GM08714 (cell line): ENCODE results near the gene TMEM132D.

ENCODE experiments used
- H3K4me3 ChIP-seq: fragments of 200-500 bp; sonication (Bioruptor generic); 2 replicates; pipeline ENCODE4 v1.5.1; 2014; ENCODE audit warnings: mild to moderate bottlenecking, low read length, inconsistent platforms
- ZNF274 ChIP-seq: IDR thresholded peaks from 2 replicates; pipeline ENCODE4 v1.6.1; 2012; ENCODE audit warnings: mild to moderate bottlenecking, low read depth, low read length

TMEM132D gene

DNA sequence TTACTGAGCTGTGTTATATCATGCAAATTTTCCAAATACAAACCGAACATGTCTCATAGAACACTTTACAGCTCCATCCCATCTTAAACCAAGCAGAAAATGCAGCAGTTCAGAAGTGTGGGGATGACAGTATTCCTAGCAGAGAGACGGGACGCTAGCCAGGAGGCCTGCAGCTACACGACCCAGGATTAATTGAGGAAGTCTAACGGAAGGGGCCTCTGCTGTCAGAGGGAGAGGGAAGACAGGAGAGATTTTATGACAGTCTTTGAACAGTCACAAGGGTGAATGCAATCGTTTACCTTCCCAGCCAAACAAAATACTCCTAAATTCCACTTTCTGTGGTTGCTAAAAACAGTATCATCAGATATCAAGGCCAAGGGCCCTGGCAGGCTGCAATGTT is 261.9 kb downstream of the TMEM132D start:
- TF ChIP-seq ZNF274 = no peak

DNA sequence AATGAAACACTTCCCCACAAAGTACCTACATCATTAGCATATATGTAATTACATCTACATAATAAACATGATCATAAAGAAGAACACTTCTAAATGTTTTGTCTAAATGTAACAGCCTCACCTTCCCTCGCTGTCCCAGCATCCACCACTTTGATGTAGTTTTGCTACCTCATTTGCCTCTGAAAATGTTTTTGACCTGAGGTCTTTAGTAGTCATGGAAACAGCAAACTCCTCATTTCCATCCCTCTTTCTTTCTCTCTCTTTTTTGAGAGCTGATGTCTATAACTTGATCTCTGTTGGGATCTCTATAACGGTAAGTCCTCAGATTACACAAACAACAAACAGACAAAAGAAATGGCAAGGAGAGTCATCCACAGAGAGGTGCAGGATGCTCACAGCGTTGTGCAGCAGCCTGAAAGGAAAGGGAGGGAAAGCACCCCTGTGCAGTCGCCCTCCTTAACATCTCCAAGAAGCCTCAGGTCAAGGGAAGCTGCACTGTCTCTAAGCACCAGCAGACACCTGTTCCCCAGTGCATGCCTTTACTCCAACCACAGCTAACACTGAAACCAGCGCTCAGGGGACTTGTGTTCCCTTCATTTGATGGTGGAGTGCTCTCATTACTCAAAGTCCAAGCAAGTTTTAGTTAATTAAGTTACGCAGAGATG is 268.7 kb downstream of the TMEM132D start:
- H3K4me3 ChIP-seq = no peak overlapping the region
- TF ChIP-seq ZNF274 = no peak

More for the DNA sequence above, 261.9 kb downstream of the TMEM132D start:
- H3K4me3 ChIP-seq = no peak overlapping the region

DNA sequence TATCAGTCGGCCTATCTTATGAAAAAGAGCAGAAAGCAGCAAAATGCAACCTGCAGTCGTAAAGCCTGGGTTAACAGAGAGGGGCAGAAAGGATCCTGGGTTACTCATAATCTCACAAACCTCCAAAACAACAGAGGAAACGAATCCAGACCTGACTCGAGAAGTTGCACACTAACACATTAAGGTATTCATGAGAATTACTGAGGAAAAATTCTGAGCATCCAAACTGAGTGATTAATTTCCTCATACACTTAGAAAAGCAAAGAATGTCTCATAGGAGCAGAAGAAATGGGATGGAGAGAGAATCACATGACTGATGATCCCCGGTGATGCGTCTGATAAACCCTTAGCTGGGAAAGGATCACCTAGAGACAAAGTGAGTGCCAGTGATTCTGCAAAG is 272.5 kb downstream of the TMEM132D start:
- no peak for TF ChIP-seq ZNF274
- no peak overlapping the region for H3K4me3 ChIP-seq

DNA sequence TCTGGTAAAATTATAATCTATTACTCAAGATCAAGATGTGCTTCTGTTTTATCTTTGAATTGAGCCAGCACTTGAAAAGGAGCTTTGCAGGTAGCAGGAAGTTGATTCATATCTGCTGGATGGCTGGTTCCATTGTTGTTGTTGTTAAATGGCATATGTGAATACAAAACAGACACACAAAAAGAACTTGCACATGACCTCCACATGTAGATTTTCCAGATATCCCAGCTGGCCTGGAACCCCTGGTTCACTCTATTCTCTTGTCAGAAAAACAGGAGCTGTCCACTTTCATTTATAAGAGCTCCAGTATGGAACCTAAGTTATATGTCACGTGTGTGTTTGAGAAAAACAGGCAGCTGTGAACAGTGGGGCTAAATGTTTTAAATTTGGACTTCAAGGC is 273.9 kb downstream of the TMEM132D start:
- no peak for TF ChIP-seq ZNF274
- H3K4me3 ChIP-seq = no peak overlapping the region

DNA sequence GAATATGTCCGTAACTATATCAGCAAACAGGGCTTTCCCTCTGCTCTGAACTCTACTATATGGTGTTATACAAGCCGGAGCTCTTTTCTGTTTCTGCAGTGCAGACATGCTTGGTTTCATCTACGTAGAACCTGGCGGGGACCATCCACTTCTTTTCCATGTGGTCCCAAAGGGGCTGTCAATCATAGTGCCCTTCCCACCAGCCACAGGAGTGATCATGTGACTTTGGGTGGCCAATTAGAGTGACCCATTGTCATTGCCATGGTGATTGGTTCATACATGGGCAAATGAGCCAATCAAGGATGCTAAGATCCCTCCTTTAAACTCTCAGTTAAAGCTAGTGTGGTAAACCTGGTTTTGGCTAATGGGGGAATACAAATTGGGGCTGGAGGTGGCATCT is 281.3 kb downstream of the TMEM132D start:
- H3K4me3 ChIP-seq = no peak overlapping the region
- no peak for TF ChIP-seq ZNF274

DNA sequence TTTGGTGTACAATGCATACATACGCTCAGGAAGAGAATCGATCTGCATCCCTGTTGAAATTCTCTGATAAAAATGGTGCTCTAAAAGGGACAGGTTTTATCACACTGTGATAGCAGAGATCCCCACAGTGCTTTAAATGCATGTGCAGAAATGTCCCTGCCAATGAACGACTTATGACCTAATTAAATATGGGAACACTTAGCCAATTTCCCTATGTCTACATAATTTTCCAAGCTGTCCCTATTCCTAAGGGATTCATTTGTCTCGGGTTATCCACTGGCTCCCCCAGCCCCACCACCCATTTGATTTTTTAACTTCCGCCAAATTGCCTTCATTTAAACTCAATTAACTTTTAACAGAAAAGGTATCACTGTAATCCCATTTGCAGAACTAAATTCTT is 284.6 kb downstream of the TMEM132D start:
- TF ChIP-seq ZNF274 = no peak
- H3K4me3 ChIP-seq = no peak overlapping the region

DNA sequence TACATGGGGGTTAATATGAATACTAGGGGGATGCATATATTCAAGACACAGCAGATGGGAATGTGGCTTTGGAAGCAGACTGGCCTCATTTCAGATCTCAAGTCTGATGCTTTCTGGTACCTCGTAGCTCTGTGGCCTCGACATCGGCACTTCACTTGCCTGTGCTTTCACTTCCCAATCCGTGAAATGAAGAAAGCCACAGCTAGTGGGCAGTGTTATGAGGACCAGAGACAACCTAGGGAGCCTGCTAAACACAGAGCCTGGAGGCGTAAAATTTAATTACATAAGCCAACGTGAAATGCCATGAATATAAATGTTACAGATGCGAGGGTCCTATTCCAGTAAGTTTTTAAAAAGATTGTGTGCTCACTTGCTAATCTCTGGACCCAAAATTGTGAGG is 286.0 kb downstream of the TMEM132D start:
- TF ChIP-seq ZNF274 = no peak
- H3K4me3 ChIP-seq = no peak overlapping the region

DNA sequence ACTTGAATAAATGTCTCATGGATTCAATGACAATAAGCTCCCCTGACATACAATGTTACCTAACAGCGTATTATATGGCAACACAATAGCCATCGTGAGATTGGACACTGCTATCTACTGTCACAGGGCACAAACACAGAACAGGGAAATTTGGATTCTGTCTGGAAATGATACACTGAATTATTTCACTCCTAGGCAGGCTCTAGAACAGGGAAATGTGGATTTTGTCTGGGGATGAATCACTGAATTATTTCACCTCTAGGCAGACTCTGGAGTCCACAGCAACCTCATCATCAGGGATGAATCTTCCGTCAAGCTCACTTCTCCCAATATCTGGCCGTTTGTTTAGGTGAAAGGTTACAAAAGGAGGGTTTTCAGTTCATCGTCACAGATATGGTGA is 288.8 kb downstream of the TMEM132D start:
- TF ChIP-seq ZNF274 = no peak
- H3K4me3 ChIP-seq = no peak overlapping the region

DNA sequence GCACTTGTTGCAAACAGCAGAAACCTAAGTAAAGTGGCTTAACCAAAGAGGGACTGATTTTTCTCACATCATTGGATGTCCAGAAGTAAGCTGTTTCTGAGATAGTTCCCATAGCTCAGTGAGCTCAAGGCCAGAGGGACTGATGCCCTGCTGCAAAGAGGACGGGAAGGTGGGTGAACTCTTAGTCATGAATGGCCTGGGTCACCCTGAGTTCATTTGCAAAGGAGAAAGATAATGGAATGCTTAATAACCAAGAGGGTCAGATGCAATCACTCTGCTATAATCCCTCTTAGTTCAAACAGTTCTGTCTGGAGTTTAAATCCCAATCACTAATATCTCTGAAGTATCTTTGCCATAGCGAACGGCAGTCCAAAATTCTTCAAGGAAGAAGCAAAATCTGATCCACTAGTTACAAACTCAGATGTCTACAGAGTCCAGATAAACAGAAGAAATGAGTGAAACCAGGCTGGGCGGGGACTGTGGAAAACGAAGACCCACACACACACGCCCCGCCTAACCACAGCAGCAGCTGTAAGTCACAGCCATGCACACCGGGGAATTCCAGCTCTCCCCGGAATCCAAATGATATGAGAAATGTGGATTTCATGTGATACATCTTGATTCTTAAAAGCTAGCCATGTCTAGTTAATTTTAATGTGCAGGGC is 289.5 kb downstream of the TMEM132D start:
- no peak for TF ChIP-seq ZNF274

DNA sequence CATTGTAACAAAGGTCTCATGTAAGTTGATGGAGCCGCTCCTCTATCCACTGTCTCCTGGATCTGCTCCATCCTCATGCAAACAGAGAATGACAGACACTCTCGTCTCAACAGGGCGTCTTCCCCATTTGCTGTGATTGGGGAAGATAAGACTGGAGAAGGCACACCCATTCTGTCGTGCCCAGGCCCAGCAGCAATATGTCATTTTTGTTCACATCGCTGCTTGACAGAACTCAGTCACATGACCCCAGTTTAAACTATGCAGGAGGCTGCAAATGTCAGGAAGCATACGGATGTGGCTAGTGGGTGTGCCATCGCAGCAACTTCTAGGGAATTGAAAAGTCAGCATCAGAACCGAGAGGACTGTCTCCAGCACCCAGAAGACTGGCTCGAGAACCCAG is 290.5 kb downstream of the TMEM132D start:
- no peak overlapping the region for H3K4me3 ChIP-seq
- no peak for TF ChIP-seq ZNF274

More for the DNA sequence above, 289.5 kb downstream of the TMEM132D start:
- no peak overlapping the region for H3K4me3 ChIP-seq

DNA sequence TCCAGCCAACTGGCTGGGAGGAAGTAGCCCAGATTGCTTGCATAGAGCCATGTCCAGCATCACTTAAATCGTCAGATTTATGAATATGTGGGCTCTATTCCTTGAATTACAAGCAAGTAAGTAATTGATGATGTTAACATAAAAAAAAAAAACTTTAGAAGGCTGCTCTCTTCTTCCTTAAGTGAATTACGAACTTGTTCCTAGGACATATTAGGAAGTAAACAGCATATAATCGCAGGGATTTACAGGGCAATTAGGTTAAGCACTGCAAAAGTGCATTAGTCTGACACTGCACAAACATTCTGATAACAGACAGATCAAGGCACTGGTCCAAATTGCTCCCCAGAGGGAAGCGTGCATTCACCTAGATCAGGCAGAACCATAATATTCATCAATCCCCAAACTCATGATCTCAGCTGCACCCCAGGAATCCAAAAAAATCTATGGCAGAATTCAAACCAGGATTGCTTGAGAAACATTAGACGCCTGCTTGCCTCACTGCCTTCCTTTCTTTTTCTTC is 293.2 kb downstream of the TMEM132D start:
- no peak overlapping the region for H3K4me3 ChIP-seq
- TF ChIP-seq ZNF274 = no peak

DNA sequence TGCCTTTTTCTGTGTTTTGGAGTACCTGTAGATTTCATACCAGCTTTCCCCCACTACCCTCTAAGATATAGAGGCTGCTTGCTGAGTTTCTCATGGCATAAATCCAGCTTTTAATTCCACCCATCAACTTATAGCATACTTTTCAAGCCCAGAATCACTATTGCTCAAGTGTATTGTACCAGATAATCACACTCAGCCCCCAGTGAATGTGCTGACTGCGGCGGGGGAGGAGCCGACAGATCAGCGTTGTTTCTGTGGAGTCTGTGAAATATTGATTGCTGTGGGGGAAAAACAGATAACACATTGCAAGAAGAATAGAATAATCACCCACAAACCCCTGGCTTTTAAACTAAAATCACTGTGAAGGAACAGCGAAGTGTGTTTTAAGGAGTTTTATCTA is 296.1 kb downstream of the TMEM132D start:
- H3K4me3 ChIP-seq = no peak overlapping the region
- TF ChIP-seq ZNF274 = no peak

DNA sequence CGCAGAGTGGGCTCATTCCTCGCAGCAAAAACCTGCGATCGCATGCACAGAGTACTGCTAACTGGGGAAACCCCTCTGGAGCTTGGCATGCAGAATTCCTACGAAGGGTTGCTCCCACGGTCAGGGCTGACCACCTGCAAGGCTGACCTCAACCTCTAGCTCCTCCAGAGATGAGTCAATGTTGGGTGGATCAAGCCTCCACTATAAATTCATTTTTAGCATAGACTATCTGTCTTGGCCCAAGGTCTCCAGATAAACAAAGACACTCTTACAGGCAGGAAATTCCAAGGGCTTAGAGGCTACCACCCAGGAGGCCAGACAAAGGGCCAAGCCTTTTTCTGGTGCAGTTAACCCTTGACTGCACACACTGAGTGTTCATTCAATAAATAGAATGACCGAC is 296.5 kb downstream of the TMEM132D start:
- H3K4me3 ChIP-seq = no peak overlapping the region
- TF ChIP-seq ZNF274 = no peak

DNA sequence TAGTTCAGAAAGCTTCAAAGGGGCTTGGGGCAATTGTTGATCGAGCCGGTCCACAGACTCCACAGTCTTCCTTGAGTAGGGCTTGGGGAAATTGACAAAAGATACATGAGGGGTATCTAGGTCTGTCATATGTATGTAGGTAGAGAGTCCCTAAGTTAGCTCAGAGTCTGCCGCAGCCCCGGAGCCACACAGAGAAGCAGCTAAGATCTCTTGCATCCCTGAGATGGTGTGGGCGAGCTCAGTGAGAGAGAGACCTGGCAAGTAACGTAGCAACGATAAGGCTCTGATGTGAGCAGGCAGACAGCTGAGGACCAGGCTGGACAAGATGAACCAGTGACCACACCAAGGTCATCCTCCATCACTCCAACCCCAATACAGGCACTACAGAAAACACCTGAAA is 297.6 kb downstream of the TMEM132D start:
- TF ChIP-seq ZNF274 = no peak
- H3K4me3 ChIP-seq = no peak overlapping the region

DNA sequence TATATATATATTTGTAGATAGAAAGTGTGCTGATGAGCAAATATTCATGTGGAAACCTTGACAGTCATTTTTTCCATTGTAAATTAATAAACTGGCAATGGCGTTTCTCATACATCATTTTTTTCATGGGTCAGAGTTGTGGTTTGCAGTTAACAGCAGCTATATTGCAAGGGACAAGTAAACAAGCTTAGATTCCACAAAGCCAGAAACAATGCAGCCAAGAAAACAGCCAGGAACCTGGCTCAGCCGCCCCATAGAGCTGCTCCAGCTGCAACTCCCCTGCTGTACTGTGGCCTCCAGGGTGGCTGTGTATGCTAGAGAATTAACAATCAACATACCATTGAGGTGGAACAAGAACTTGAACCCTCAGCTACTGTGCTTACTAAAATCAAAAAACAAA is 298.2 kb downstream of the TMEM132D start:
- H3K4me3 ChIP-seq = no peak overlapping the region
- TF ChIP-seq ZNF274 = no peak

DNA sequence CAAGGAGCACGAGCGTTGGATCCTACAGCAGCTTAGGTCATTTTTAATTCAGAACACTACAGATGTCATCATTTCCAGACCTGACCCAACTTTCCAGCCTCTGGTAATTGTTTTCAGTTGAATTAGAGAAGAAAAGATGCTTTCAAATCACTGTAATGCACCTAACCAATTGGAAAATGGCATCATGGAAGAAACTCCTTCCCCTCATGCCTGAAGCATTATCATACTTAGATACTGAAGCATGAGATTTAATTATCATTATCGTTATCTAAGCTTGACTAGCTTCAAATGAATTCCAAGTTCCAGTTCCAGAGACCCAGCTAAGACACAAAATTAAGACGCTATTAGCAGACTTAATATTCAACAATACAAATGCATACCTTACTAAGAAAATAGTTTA is 299.3 kb downstream of the TMEM132D start:
- no peak for TF ChIP-seq ZNF274

DNA sequence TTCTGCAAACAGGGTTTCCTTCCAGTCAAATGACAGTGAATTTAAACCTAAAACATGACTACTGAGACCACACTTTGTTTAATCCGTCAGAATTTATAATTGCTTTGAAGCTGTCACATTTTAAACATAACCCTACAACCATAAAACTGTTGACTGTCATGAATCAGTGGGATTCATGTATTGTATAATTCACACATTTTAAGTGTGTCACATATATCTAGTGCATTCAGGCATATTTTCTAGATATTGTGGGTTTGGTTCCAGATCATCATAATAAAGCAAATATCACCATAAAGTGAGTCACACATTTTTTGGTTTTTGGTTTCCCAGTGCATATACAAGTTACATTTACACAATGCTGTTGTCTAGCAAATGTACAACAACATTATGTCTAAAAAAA is 304.4 kb downstream of the TMEM132D start:
- TF ChIP-seq ZNF274 = no peak
- H3K4me3 ChIP-seq = no peak overlapping the region

More for the DNA sequence above, 299.3 kb downstream of the TMEM132D start:
- no peak overlapping the region for H3K4me3 ChIP-seq
